ENCODE data around the gene CUL2.

DNA sequence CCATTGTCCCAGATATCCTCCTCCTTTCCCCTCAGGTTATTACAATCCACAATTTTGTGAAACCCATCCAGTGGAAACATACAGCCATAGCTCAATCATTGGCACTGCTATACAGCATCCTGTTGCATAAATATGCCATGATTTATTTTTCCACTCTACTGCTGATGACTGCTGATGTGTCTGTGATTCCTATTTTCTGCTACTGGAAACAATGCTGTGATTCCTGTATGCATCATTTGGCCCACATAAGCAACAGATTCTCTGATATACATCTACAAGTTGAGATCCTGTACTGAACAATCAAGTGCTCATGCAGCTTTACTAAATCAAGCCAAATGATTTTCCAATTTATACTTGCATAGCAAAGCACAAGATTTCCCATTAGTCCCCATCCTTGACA lies 39.6 kb downstream of the CUL2 start:
- TF ChIP-seq, protein P1, sequence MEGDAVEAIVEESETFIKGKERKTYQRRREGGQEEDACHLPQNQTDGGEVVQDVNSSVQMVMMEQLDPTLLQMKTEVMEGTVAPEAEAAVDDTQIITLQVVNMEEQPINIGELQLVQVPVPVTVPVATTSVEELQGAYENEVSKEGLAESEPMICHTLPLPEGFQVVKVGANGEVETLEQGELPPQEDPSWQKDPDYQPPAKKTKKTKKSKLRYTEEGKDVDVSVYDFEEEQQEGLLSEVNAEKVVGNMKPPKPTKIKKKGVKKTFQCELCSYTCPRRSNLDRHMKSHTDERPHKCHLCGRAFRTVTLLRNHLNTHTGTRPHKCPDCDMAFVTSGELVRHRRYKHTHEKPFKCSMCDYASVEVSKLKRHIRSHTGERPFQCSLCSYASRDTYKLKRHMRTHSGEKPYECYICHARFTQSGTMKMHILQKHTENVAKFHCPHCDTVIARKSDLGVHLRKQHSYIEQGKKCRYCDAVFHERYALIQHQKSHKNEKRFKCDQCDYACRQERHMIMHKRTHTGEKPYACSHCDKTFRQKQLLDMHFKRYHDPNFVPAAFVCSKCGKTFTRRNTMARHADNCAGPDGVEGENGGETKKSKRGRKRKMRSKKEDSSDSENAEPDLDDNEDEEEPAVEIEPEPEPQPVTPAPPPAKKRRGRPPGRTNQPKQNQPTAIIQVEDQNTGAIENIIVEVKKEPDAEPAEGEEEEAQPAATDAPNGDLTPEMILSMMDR (IDR thresholded peaks at IDR 0.05; ENCODE audit: low read depth, low read length, poor library complexity, severe bottlenecking): no peak
- no peak for TF ChIP-seq EZH2phosphoT487 (IDR thresholded peaks at IDR 0.05; ENCODE audit: borderline replicate concordance, low read length)

Measured in DOHH2 (cell line).